AG09319 (cell line): ENCODE data around the gene COX7A2.
A peak's percentile ranks its signal among the peaks of the same experiment; 100 is the strongest.

Experiments used
- DNase-seq: peaks from one replicate; pipeline ENCODE4 v3.0.0-alpha.2; 2010; ENCODE audit warnings: low read depth; ENCODE audit errors: extremely low read depth
- TF ChIP-seq, protein P1 (sequence below): IDR thresholded peaks from 2 replicates; pipeline ENCODE4 v1.5.1; 2011; ENCODE audit warnings: low read depth, mild to moderate bottlenecking, inconsistent platforms, low read length, moderate library complexity

Gene COX7A2

GRCh38 chr6:75208298-75209183, 35.1 kb downstream of the COX7A2 start:
- no peak for DNase-seq
- TF ChIP-seq, protein P1, sequence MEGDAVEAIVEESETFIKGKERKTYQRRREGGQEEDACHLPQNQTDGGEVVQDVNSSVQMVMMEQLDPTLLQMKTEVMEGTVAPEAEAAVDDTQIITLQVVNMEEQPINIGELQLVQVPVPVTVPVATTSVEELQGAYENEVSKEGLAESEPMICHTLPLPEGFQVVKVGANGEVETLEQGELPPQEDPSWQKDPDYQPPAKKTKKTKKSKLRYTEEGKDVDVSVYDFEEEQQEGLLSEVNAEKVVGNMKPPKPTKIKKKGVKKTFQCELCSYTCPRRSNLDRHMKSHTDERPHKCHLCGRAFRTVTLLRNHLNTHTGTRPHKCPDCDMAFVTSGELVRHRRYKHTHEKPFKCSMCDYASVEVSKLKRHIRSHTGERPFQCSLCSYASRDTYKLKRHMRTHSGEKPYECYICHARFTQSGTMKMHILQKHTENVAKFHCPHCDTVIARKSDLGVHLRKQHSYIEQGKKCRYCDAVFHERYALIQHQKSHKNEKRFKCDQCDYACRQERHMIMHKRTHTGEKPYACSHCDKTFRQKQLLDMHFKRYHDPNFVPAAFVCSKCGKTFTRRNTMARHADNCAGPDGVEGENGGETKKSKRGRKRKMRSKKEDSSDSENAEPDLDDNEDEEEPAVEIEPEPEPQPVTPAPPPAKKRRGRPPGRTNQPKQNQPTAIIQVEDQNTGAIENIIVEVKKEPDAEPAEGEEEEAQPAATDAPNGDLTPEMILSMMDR, result peak; percentile 89

- TF ChIP-seq, protein P1, result no peak
- DNase-seq, result no peak
Measured at GRCh38 chr6:75206576-75207342, 36.8 kb downstream of the COX7A2 start.

GRCh38 chr6:75205776-75206575, 37.6 kb downstream of the COX7A2 start, which contains the start of gene COL12A1:
TSS of gene COL12A1 (minus strand) at chr6:75206053. CDS start at chr6:75202792, 3,261 bp downstream.
- TF ChIP-seq, protein P1, result peak; percentile 8
- DNase-seq, result peak; percentile 100

- TF ChIP-seq, protein P1, result no peak
- no peak for DNase-seq
Measured at GRCh38 chr6:75204959-75205775, 38.4 kb downstream of the COX7A2 start.

DNA sequence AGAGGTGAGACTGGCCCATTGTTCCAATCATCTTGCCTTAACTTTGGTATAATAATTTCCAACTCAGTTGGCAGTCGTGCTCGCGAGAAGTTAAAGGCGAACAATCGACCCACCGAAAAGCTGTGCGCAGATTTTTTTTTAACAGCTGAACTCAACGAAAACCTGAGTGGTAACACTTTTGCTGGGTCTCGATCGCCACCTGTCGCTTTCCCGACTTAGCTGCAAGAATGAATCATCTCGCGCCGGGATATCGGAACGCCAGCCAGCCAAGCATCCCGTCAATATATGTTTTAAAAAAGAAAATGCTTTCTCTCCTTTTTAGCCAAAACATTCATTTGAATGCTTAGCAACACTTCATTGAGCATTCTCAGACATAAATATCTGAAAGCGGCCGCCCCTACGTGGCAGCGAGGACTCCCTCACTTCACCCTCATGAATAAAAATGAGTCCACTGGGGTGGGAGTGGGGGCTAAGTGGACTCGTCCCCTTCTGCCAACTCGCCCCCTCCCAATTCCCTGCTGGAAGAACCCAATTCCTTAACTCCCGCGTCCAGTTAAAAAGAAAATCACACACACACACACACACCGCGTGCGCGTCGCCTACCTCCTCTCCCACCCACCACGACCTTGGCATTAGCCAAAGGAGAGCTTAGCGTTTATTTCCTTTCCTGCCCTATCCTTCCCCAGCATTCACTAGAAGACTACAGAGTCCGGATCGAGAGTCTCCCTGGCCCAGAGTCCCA, 39.2 kb downstream of the COX7A2 start:
- peak; percentile 88 for DNase-seq
- TF ChIP-seq, protein P1, result peak; percentile 77

DNA sequence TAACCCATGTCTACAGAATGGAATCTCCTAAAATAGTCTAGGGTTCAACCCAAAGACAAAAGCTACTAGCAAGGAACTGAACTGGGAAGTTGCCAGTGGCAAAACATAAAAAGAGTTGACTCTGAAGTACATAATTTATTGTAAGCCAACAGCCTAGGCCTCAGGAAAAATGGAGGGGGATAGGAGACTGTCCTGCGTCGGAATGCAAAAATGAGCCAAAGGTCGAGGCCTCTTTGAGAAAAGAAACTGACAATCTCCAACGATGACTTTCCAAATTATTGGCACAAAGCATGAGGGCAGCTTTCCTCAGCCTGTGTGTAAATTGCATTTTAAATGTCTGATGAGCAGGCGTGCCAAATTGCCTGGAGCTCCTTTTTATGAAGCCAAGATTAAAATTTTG, 39.9 kb downstream of the COX7A2 start:
- TF ChIP-seq, protein P1, result no peak
- no peak for DNase-seq
